IMR-90 (cell line): ENCODE measurements around the gene MAGOH. TPM values are rescaled to one million over a fixed set of nuclear protein-coding genes. Genes with fewer than 3 reads are reported as not detected.

ENCODE experiments used
- ATAC-seq: fragments of 200-7000 bp; cut with Tn5 transposase; 2 replicates; pipeline ENCODE4 v1.9.1; 2020; ENCODE audit warnings: low read depth, mild to moderate bottlenecking, moderate library complexity
- BruUV-seq: library from RNA; stranded (reverse); fragments of 400-500 nt; replicated peaks from 2 replicates; lab custom pipeline; 2021; lab: Mats Ljungman, UMichigan
- CTCF ChIA-PET: fragments of 300-600 bp; formaldehyde crosslinking; extraction: SDS; loops from one replicate; lab custom pipeline; 2021; ENCODE audit warnings: antibody characterized with exemption; lab: Yijun Ruan, JAX
- POLR2A ChIA-PET: fragments of 300-600 bp; sonication (Branson Sonifier 250); formaldehyde crosslinking; loops from one replicate; lab custom pipeline; 2022; ENCODE audit warnings: antibody characterized with exemption; ENCODE audit not compliant: unreplicated experiment; lab: Charles Lee
- DNase-seq: peaks from one replicate; pipeline ENCODE4 v3.0.0; 2013
- H2AFZ ChIP-seq: replicated peaks from 2 replicates; pipeline ENCODE3; 2013; ENCODE audit warnings: low read length, mild to moderate bottlenecking; ENCODE audit not compliant: poor library complexity
- H2AK5ac ChIP-seq: 2 replicates; pipeline ENCODE4 v1.6.1; 2013; ENCODE audit warnings: low read depth, low read length, inconsistent platforms
- H2AK9ac ChIP-seq: replicated peaks from 2 replicates; pipeline ENCODE3; 2013; ENCODE audit warnings: mild to moderate bottlenecking, low read depth, low read length, moderate library complexity; ENCODE audit not compliant: poor library complexity
- H2BK120ac ChIP-seq: 2 replicates; pipeline ENCODE4 v1.6.1; 2013; ENCODE audit warnings: low read depth, low read length, inconsistent platforms
- H2BK15ac ChIP-seq: 3 replicates; pipeline ENCODE4 v1.6.1; 2013; ENCODE audit warnings: low read depth, low read length, inconsistent platforms
- H2BK20ac ChIP-seq: 2 replicates; pipeline ENCODE4 v1.6.1; 2013; ENCODE audit warnings: low read depth, mild to moderate bottlenecking, inconsistent platforms, low read length, moderate library complexity
- H2BK5ac ChIP-seq: 2 replicates; pipeline ENCODE4 v1.6.1; 2013; ENCODE audit warnings: mild to moderate bottlenecking, low read depth, low read length, inconsistent platforms; ENCODE audit not compliant: poor library complexity, severe bottlenecking
- H3K14ac ChIP-seq: replicated peaks from 2 replicates; pipeline ENCODE4 v1.6.1; 2013; ENCODE audit warnings: low read depth, low read length, inconsistent platforms
- H3K18ac ChIP-seq: 2 replicates; pipeline ENCODE4 v1.6.1; 2013; ENCODE audit warnings: low read depth, low read length, control low read depth
- H3K23ac ChIP-seq: 2 replicates; pipeline ENCODE4 v1.6.1; 2013; ENCODE audit warnings: low read depth, low read length, inconsistent platforms
- H3K27ac ChIP-seq: 2 replicates; pipeline ENCODE4 v1.5.1; 2013; ENCODE audit warnings: mild to moderate bottlenecking, control low read depth, low read length; ENCODE audit not compliant: insufficient read depth
- H3K27me3 ChIP-seq: 2 replicates; pipeline ENCODE4 v1.6.1; 2013; ENCODE audit warnings: low read length; ENCODE audit not compliant: control insufficient read depth, insufficient read depth
- H3K36me3 ChIP-seq: 2 replicates; pipeline ENCODE4 v1.6.1; 2013; ENCODE audit warnings: low read length, mixed read lengths; ENCODE audit not compliant: control insufficient read depth, insufficient read depth
- H3K4ac ChIP-seq: 2 replicates; pipeline ENCODE4 v1.6.1; 2013; ENCODE audit warnings: low read depth, low read length, inconsistent platforms
- H3K4me1 ChIP-seq: 2 replicates; pipeline ENCODE4 v1.6.1; 2013; ENCODE audit warnings: low read length, mixed read lengths; ENCODE audit not compliant: control insufficient read depth, insufficient read depth
- H3K4me2 ChIP-seq: 2 replicates; pipeline ENCODE4 v1.6.1; 2013; ENCODE audit warnings: low read depth, mild to moderate bottlenecking, control low read depth, low read length, moderate library complexity
- H3K4me3 ChIP-seq: 2 replicates; pipeline ENCODE4 v1.5.1; 2013; ENCODE audit warnings: low read depth, mild to moderate bottlenecking, control low read depth, low read length, moderate library complexity; ENCODE audit not compliant: insufficient read depth
- H3K56ac ChIP-seq: 2 replicates; pipeline ENCODE4 v1.6.1; 2013; ENCODE audit warnings: low read length, inconsistent platforms; ENCODE audit not compliant: insufficient read depth; ENCODE audit errors: extremely low read depth
- H3K79me1 ChIP-seq, 2 experiments: 2 replicates each; pipeline ENCODE4 v1.6.1; 2013; ENCODE audit warnings: low read length in 2 of 2, inconsistent platforms in 1 of 2, low read depth in 1 of 2
- H3K9ac ChIP-seq: 2 replicates; pipeline ENCODE4 v1.6.1; 2013; ENCODE audit warnings: low read depth, low read length, control low read depth
- H3K9me1 ChIP-seq: 2 replicates; pipeline ENCODE4 v1.6.1; 2013; ENCODE audit warnings: low read length, inconsistent platforms; ENCODE audit not compliant: insufficient read depth
- H3K9me3 ChIP-seq: 2 replicates; pipeline ENCODE4 v1.6.1; 2013; ENCODE audit warnings: low read length; ENCODE audit not compliant: control insufficient read depth, insufficient read depth
- H4K20me1 ChIP-seq: 2 replicates; pipeline ENCODE4 v1.6.1; 2013; ENCODE audit warnings: low read length, inconsistent platforms; ENCODE audit not compliant: insufficient read depth
- H4K5ac ChIP-seq: 2 replicates; pipeline ENCODE4 v1.6.1; 2013; ENCODE audit warnings: mild to moderate bottlenecking, low read depth, low read length, control low read depth
- H4K8ac ChIP-seq, 2 experiments: 2 replicates each; pipeline ENCODE4 v1.6.1; 2013; ENCODE audit warnings: low read depth in 2 of 2, low read length in 2 of 2, control low read depth in 1 of 2, inconsistent platforms in 1 of 2
- H4K91ac ChIP-seq: 2 replicates; pipeline ENCODE4 v1.6.1; 2013; ENCODE audit warnings: low read depth, low read length, inconsistent platforms; ENCODE audit not compliant: insufficient read depth
- CEBPB ChIP-seq: IDR thresholded peaks from 2 replicates; pipeline ENCODE4 v1.6.1; 2012; ENCODE audit warnings: low read depth, low read length, improper control_type of control experiment
- MAFK ChIP-seq: IDR thresholded peaks from 2 replicates; pipeline ENCODE4 v1.6.1; 2012; ENCODE audit warnings: low read depth, low read length, improper control_type of control experiment
- MXI1 ChIP-seq: IDR thresholded peaks from 2 replicates; pipeline ENCODE4 v1.6.1; 2012; ENCODE audit warnings: low read depth, mild to moderate bottlenecking, low read length, moderate library complexity, borderline replicate concordance
- POLR2A ChIP-seq: IDR thresholded peaks from 2 replicates; pipeline ENCODE4 v1.6.1; 2012; ENCODE audit warnings: mild to moderate bottlenecking, low read depth, low read length
- RAD21 ChIP-seq: IDR thresholded peaks from 2 replicates; pipeline ENCODE4 v1.6.1; 2012; ENCODE audit warnings: low read length, improper control_type of control experiment
- USF2 ChIP-seq: fragments of 150-350 bp; IDR thresholded peaks from 2 replicates; pipeline ENCODE4 v1.6.1; 2017; ENCODE audit warnings: mild to moderate bottlenecking, antibody characterized with exemption, low read length, low read depth
- WGBS, 2 experiments: methylation state at CpG; one replicate each; pipeline versions ENCODE4 v1.1.5 to v1.1.7; 2013; ENCODE audit warnings: missing lambda C conversion rate in 2 of 2; ENCODE audit not compliant: insufficient read length in 1 of 2; ENCODE audit errors: extremely low coverage in 2 of 2; 5-methylcytosine and 5-hydroxymethylcytosine counted together
- dilution Hi-C: fragments of 300-500 bp; cut with HindIII; formaldehyde crosslinking; loops from one replicate; pipeline ENCODE4 v1.14.3; 2018; ENCODE audit warnings: low sequenced_read_pairs; ENCODE audit not compliant: unreplicated experiment
- in situ Hi-C: fragments of 300-500 bp; cut with MboI; formaldehyde crosslinking; loops from 3 replicates; pipeline ENCODE4 v1.14.3; 2019; ENCODE audit warnings: low sequenced_read_pairs, inconsistent platforms, mixed read lengths
- intact Hi-C: fragments of 100-400 bp; cut with micrococcal nuclease; formaldehyde crosslinking; loops from 2 replicates; pipeline ENCODE4 v1.10.0; 2022
- polyA plus RNA-seq, 3 experiments: library from polyadenylated mRNA; depleted of rRNA; stranded (reverse); fragments of >200 nt; gene quantifications; 2 replicates each; pipeline ENCODE4 v1.2.3, GENCODE V29; 2012; ENCODE audit warnings: low replicate concordance in 1 of 3
- total RNA-seq: library from RNA; depleted of rRNA; stranded (reverse); fragments of >200 nt; gene quantifications from 2 replicates; pipeline ENCODE4 v1.2.3, GENCODE V29; 2012

Gene MAGOH
- total and polyA plus RNA-seq, 2 of the 4 experiments (the other 2 are of a cell fraction) = 3.8 to 26.3 TPM

- Histone ChIP-seq H4K91ac (no peak overlapping the region), H2BK15ac (no peak overlapping the region), H3K23ac (no peak overlapping the region), H2AK9ac (no peak overlapping the region), H3K27ac (no peak overlapping the region), H3K4me3 (no peak overlapping the region), H3K4me1 (no peaks in the 10 kb centered on the region), H3K9me3 (no peaks in the 10 kb centered on the region), H4K8ac (no peak overlapping the region), H3K4ac (no peak overlapping the region), H3K9ac (no peak overlapping the region), H3K18ac (no peak overlapping the region), H3K14ac (no peak overlapping the region), H4K5ac (no peak overlapping the region), H3K27me3 (no peaks in the 10 kb centered on the region), H2BK120ac (no peak overlapping the region), H2BK5ac (no peak overlapping the region), H2AFZ (no peak overlapping the region), H3K36me3 (peaks cover 3% of the 10 kb centered on the region; the same call in 1 of the 2 replicates), H3K9me1 (no peaks in the 10 kb centered on the region), H2AK5ac (no peak overlapping the region), H4K20me1 (no peaks in the 10 kb centered on the region), H3K79me1 (no peaks in the 10 kb centered on the region), H3K56ac (no peak overlapping the region), H3K4me2 (no peak overlapping the region), H2BK20ac (no peak overlapping the region)
- intact Hi-C loops (no loop called here), in situ Hi-C loops (no loop called here), dilution Hi-C loops (no loop called here)
- no TSS peak for BruUV-seq
- no peak for DNase-seq
- POLR2A ChIA-PET = no interaction called here
- TF ChIP-seq POLR2A (no peak), USF2 (no peak), CEBPB (no peak), MXI1 (no peak), MAFK (no peak), RAD21 (no peak)
- no peak for ATAC-seq
- WGBS, 2 experiments = no CpG with 5 or more reads among the region's 2 CpGs
- CTCF ChIA-PET = no interaction called here
Measured at GRCh38 chr1:53273526-53273925, 35.2 kb upstream of the MAGOH start.
